GM18873 (cell line): ENCODE results near the gene F7.
"Not testable (repeated sequence)": the region's sequence is repeated elsewhere in the genome, so short reads cannot be mapped to it uniquely, and the experiment has no call there.

Source experiments
- ATAC-seq: cut with Tn5 transposase; IDR thresholded peaks from one replicate; pipeline ENCODE4 v1.9.1; 2021; ENCODE audit warnings: mild to moderate bottlenecking, moderate library complexity, moderate number of reproducible peaks; ENCODE audit not compliant: unreplicated experiment, low FRiP score

Gene F7

GRCh38 chr13:113105032-113105920 lies at the start of gene F7:
Gene F7 (plus strand): TSS chr13:113105791. CDS start chr13:113105842, 51 bp downstream.
- ATAC-seq: no peak

DNA sequence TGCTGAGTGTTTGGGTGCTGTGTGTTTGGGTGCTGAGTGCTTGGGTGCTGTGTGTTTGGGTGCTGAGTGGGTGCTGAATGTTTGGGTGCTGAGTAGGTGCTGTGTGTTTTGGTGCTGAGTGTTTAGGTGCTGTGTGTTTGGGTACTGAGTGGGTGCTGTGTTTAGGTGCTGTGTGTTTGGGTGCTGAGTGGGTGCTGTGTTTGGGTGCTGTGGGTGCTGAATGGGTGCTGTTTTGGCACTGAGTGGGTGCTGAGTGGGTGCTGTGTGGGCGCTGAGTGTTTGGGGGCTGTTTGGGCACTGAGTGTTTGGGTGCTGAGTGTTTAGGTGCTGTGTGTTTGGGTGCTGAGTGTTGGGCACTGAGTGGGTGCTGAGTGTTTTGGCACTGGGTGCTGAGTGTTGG lies 48.5 kb upstream of the F7 start:
- no peak for ATAC-seq

GRCh38 chr13:113057559-113057958 lies 48.0 kb upstream of the F7 start:
- not testable (repeated sequence) for ATAC-seq

DNA sequence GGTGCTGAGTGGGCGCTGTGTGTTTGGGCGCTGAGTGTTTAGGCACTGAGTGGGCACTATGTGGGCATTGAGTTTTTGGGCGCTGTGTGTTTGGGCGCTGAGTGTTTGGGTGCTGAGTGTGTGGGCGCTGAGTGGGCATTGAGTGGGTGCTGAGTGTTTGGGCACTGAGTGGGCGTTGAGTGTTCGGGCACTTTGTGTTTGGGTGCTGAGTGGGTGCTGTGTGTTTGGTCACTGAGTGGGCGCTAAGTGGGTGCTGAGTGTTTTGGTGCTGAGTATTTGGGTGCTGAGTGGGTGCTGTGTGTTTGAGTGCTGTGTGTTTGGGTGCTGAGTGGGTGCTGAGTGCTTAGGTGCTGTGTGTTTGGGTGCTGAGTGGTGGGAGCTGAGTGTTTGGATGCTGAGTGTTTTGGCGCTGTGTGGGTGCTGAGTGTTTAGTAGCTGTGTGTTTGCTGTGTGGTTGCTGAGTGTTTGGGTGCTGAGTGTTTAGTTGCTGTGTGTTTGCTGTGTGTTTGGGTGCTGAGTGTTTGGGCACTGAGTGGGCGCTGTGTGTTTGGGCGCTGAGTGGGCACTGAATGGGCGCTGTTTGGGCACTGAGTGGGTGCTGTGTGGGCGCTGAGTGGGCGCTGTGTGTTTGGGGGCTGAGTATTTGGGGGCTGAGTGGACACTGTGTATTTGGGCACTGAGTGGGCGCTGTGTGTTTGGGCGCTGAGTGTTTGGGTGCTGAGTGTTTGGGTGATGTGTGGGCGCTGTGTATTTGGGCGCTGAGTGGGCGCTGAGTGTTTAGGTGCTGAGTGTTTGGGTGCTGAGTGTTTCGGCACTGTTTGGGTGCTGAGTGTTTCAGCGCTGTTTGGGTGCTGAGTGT lies 47.2 kb upstream of the F7 start:
- ATAC-seq: no peak

DNA sequence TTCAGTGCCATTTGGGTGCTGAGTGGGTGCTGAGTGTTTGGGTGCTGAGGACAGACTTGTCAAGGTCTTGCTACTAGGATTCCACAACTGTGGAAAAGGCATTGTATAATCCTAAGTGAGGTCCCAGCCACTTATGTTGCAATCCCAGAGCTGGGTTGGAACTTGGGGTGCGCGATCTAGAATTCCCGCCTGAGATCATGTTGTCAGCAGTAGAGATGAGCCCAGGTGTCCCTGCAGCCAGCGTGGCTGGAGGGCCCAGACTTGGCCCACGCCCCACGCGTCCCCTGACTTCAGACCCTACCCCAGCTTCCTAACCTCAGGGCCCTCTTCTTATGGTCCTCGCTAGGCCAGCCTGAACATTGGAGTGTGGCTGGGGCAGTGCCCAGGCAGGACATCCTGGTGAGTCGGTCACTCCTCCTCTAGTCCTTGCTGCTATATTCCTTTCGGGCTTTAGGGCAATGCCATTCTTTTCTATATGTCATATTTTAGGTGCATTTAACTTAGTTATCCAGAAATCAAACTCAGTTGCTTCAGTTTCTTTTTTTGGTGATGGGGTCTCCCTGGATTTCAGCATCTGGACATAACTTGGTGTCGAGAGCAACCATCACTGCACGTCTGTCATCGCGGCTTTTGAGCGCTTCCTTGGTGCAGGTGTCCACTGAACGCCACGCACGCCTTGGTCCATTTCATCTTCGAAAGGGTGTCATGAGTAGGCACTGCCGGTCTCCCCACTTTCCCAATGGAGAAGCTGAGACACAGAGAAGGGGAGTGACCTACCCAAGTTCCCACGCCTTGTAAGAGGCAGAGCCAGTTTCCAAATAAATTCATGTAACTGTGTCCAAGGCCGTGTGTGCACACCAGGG lies 46.4 kb upstream of the F7 start:
- no peak for ATAC-seq

DNA sequence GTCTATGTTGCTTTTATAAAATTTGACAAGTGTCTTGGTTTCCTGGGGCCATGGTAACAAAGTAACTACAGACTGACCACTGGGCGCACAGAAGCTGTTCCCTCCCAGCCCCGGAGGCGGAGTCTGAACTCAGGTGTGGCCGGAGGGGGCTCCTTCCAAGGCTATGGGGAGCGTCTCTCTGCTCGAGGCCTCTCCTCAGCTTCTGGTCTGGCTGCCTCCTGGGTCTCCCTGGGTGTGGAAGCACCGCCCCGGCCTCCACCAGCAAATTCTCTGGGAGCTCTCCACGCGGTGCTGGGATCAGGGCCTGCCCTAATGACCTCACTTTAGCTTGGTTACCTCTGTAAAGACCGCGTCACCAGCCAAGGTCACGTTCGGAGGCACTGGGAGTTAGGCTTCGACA lies 45.7 kb upstream of the F7 start:
- ATAC-seq: no peak

DNA sequence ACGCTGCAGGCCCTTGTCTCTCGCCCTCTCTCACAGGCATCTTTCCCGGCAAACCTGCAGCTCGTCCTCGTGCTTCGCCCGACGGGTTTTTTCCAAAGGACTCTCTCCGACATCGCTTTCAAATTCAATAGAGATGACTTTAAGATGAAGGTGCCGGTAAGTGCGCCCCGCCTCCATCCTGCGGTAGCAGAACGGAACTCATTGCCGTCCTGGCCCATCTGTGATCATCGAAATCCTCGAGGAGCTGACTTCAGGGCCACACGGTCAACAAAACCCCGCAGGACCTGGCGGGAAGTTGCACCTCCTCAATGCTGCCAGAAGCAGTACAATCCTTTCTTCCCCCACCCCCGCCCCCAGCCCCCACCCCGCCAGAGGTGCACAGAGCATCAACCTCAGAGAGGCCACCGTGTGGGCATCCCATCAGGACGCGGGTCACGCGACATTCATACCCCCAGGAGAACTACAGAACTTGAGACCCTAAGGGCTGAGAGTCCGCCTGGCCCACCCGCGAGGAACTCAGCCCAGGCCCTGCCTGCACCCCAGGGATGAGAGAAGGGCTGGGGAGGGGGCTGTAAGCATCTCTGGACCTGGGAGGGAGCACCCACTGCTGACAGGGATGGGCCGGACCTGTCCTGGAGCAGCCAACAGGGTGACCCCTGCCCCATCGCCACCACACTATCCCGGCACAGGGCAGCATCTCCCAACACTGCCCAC lies 44.9 kb upstream of the F7 start:
- no peak for ATAC-seq

DNA sequence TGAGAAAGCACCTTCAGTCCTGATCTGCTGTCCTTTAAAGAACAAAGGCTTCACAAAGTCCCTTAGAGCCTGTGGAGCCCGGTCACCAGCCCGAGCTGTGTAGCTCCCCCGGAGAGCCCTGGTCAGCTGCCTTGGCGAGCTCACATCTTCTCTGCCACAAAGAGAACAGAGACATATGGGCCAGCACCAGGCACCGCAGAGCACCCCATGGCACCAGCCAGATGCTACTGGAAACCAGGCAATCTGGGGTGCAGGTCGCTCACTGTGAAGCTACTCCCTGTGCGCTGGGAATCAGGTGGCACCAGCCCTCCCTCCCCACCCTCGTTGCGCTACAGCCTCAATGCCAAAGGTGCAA lies 44.3 kb upstream of the F7 start:
- ATAC-seq: no peak

DNA sequence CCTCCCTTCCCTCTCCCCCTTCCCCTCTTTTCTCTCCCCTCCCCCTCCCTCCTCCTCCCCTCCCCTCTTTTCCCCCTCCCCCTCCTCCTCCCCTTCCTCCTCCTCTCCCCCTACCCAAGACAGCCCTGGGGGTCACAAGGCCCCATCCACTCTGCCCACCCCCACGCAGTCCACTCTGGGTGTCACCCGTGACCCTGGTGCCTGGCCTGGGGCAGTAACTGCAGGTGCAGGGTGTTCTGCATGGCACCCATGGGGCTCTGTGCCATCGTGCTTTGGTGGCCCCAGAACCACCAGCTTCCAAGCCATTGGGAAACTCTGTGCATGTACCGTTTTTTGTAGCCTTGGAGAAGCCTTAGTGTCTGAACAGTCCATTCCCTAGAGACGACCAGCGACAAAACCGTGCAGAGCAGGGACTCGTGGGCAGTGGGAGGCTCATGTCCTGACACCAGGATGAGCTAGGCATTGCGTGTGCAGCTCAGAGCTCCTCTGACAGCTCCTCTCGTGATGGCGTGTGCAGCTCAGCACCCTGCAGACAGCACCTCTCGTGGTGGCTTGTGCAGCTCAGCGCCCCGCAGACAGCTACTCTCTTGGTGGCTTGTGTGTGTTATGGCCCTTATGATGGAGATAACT lies 43.7 kb upstream of the F7 start:
- ATAC-seq: no peak

DNA sequence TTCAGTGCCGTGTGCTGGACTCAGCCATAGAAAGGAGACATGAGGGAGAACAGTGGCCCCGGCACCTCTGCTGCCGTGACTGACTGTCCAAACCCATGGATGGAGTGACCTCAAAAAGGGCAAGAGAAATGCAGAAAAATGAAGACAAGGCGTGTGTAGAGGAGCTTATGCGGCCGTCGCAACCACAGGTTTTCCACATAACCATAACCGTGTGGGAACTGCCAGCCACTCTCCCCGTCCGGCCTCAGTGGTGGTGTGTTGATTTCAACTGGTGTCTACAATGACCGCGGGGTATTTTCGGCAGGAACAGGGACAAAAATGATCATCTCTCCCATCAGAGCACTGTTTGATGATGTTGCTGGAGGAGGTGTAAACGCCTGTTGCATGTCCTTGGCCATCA lies 42.9 kb upstream of the F7 start:
- no peak for ATAC-seq

DNA sequence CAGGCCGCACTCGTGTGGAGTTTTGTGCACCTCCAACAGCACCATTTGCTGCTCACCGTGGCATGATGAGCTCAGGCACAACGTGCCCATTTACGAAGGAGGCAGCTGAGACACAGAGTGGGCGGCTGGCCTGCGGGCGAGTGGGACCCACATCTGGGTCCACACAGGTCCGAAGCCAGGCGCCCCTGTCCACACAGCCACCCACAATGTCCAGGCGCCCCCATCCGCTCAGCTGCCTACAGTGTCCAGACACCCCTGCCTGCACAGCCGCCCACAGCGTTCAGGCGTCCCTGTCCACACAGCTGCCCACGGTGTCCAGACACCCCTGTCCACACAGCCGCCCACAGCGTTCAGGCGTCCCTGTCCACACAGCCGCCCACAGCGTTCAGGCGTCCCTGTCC lies 42.5 kb upstream of the F7 start:
- no peak for ATAC-seq

DNA sequence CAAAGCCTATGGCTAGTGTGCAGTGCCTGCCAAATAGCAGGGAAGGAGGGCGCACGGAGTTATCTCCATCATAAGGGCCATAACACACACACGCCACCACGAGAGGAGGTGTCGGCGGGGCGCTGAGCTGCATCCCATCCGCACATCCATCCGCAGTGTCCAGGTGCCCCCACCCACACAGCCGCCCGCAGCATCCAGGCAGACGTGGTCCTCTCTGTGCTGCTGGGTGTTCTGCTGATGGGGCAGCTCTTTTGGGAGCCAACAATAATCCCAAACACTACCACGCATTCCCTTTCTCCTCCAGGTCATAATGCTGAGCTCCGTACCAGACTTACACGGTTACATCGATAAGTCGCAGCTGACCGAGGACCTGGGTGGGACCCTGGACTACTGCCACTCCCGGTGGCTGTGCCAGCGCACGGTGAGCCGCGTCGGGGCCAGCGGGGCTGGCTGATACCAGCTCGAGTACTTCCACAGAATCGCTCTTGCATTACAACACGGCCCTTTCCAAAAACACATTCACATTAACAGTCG lies 41.5 kb upstream of the F7 start:
- no peak for ATAC-seq

DNA sequence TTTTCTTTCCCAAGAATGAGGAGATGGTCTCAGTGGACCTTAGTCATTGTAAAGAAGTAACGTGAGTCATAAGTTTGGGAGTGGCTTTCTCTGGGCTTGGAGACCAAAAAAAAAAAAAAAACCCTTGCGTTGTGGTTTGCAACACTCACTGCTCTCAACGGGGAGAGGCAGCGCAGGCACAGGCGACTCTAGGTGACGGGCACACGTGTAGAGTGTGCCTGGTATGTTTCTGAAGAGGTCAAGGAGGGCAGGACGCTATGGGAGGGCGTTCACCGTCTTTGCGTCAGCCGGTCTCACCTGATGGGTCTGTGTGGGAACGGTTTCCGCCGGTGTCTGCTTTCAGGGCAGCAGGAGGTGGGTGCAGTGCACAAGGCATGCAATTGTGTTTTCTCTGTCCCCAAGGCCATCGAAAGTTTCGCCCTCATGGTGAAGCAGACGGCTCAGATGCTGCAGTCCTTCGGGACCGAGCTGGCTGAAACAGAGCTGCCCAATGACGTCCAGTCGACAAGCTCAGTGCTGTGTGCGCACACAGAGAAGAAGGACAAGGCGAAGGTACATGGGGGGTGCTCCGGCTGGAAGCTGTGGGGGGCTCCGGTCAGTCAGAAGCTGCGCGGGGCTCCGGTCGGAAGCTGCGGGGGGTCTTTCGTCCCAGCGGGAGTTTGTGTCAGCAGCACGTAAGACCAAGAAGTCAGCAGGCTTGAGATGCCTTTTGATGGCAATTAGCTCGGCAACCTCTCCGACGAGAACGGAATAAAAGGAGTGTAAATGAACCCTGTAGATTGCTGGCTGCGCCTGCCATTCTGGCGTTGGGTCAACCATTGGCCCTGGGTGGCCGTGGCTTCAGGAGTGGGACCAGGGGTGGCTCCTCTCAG lies 40.8 kb upstream of the F7 start:
- no peak for ATAC-seq

DNA sequence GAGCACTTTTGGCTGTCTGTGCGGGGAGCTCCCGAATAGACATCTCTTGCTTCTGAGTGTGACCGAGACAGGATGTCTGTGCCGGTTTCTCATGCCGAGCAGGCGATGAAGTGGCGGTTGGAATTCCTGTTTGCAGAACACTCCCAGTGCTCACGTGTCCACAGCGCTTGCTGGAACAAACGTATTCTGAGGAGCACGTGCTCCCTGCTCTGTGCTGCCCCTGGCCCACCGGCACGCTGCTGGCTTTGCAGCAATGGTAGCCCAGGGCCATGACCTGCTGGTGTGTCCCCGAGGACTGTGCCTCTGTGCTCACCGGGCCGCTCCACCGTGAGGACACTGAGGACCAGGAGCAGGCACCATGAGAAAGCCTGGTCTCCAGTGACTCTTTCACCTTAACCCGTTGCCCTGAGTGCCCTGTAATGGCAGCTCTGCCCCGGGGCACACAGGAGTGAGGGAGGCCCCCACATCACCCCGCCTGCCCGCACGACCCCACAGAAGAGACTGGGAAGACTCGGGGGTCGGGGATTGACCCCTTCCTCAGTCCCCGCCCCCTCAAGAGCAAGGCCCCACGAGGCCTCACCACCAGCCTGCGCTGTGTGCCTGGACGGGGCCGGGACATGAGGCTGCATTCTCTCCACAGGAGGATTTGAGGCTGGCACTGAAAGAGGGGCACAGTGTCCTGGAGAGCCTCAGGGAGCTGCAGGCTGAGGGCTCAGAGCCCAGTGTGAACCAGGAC lies 40.0 kb upstream of the F7 start:
- ATAC-seq: no peak

GRCh38 chr13:113066142-113066455 lies 39.5 kb upstream of the F7 start:
- no peak for ATAC-seq

DNA sequence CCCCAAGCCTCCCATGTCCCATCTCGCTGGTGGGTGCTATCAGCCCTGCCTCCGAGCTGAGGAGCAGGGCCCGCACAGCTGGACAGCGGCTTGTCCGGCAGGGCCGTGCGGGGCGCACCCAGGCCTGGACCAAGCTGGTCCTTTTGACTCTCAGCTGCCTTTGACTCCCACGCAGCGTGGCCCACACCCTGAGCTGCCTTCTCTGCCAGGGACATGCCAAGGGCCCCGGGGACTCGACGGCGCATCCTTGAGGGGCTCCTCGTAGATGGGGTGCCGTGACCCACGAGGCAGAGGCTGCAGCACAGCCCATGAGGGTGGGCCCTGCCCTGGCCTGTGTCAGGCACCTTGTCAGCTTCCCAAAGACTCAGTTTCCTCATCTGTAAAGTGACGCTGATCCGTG lies 38.8 kb upstream of the F7 start:
- ATAC-seq: no peak

- no peak for ATAC-seq
These were observed 35.5 kb upstream of the F7 start for GRCh38 chr13:113069861-113070805.
